ES-I3 (cell line): Measurements from ENCODE around the gene KLHL3.

Experiments used
- H3K36me3 ChIP-seq: 2 replicates; pipeline ENCODE4 v1.6.1; 2013; ENCODE audit warnings: mild to moderate bottlenecking, low read length, control low read depth, moderate library complexity; ENCODE audit not compliant: insufficient read depth
- H3K4me1 ChIP-seq: 2 replicates; pipeline ENCODE4 v1.6.1; 2013; ENCODE audit warnings: mild to moderate bottlenecking, control low read depth, low read length; ENCODE audit not compliant: insufficient read depth
- H3K9ac ChIP-seq: 2 replicates; pipeline ENCODE4 v1.6.1; 2013; ENCODE audit warnings: low read depth, mild to moderate bottlenecking, low read length, moderate library complexity
- H3K9me3 ChIP-seq: 2 replicates; pipeline ENCODE4 v1.6.1; 2013; ENCODE audit warnings: mild to moderate bottlenecking, low read length, moderate library complexity; ENCODE audit not compliant: control insufficient read depth, insufficient read depth

Gene KLHL3

GRCh38 chr5:137753691-137754187, 17.9 kb upstream of the KLHL3 start:
- Histone ChIP-seq H3K4me1 (peaks cover 7% of the 10 kb centered on the region), H3K36me3 (0 out of 2 replicates have a peak, but pooled peaks cover 3% of the 10 kb centered on the region), H3K9ac (peak overlapping the region; percentile 92), H3K9me3 (no peaks in the 10 kb centered on the region)

GRCh38 chr5:137752905-137753690, 17.2 kb upstream of the KLHL3 start:
- 0 out of 2 replicates have a peak, but pooled peaks cover 3% of the 10 kb centered on the region for H3K36me3 ChIP-seq
- H3K4me1 ChIP-seq, result peaks cover 7% of the 10 kb centered on the region
- H3K9me3 ChIP-seq, result no peaks in the 10 kb centered on the region
- peak overlapping the region; percentile 92 for H3K9ac ChIP-seq

- peaks cover 7% of the 10 kb centered on the region for H3K4me1 ChIP-seq
- H3K36me3 ChIP-seq, result 0 out of 2 replicates have a peak, but pooled peaks cover 3% of the 10 kb centered on the region
- H3K9ac ChIP-seq, result peak overlapping the region; percentile 92
- no peaks in the 10 kb centered on the region for H3K9me3 ChIP-seq
Observed at GRCh38 chr5:137751869-137752491, 16.1 kb upstream of the KLHL3 start.

- Histone ChIP-seq H3K4me1 (peaks cover 7% of the 10 kb centered on the region), H3K9ac (no peak overlapping the region), H3K36me3 (0 out of 2 replicates have a peak, but pooled peaks cover 3% of the 10 kb centered on the region), H3K9me3 (no peaks in the 10 kb centered on the region)
Observed at GRCh38 chr5:137750436-137750835, 14.5 kb upstream of the KLHL3 start.

- Histone ChIP-seq H3K4me1 (peaks cover 7% of the 10 kb centered on the region), H3K36me3 (0 out of 2 replicates have a peak, but pooled peaks cover 3% of the 10 kb centered on the region), H3K9ac (no peak overlapping the region), H3K9me3 (no peaks in the 10 kb centered on the region)
Observed at GRCh38 chr5:137747848-137748247, 12.0 kb upstream of the KLHL3 start.

GRCh38 chr5:137743031-137743640, 7.2 kb upstream of the KLHL3 start:
- Histone ChIP-seq H3K9ac (no peak overlapping the region), H3K4me1 (no peaks in the 10 kb centered on the region; the same call in 1 of the 2 replicates), H3K36me3 (no peaks in the 10 kb centered on the region), H3K9me3 (no peaks in the 10 kb centered on the region)

- no peaks in the 10 kb centered on the region for H3K36me3 ChIP-seq
- H3K9me3 ChIP-seq, result no peaks in the 10 kb centered on the region
- H3K9ac ChIP-seq, result no peak overlapping the region
- no peaks in the 10 kb centered on the region; the same call in 1 of the 2 replicates for H3K4me1 ChIP-seq
Observed at GRCh38 chr5:137741718-137742117, 5.8 kb upstream of the KLHL3 start.

GRCh38 chr5:137739737-137740136, 3.8 kb upstream of the KLHL3 start:
- Histone ChIP-seq H3K9me3 (no peaks in the 10 kb centered on the region), H3K36me3 (no peaks in the 10 kb centered on the region), H3K9ac (no peak overlapping the region), H3K4me1 (peaks cover 5% of the 10 kb centered on the region)

GRCh38 chr5:137738947-137739346, 3.1 kb upstream of the KLHL3 start:
- no peaks in the 10 kb centered on the region for H3K36me3 ChIP-seq
- H3K9ac ChIP-seq, result no peak overlapping the region
- peaks cover 13% of the 10 kb centered on the region for H3K4me1 ChIP-seq
- H3K9me3 ChIP-seq, result no peaks in the 10 kb centered on the region

GRCh38 chr5:137737349-137738131, 1.7 kb upstream of the KLHL3 start:
- Histone ChIP-seq H3K4me1 (peaks cover 15% of the 10 kb centered on the region), H3K9ac (no peak overlapping the region), H3K36me3 (no peaks in the 10 kb centered on the region), H3K9me3 (no peaks in the 10 kb centered on the region)

- peaks cover 15% of the 10 kb centered on the region for H3K4me1 ChIP-seq
- H3K9me3 ChIP-seq, result no peaks in the 10 kb centered on the region
- no peaks in the 10 kb centered on the region for H3K36me3 ChIP-seq
- H3K9ac ChIP-seq, result no peak overlapping the region
Observed at GRCh38 chr5:137736496-137736895, 607 bp upstream of the KLHL3 start.

- Histone ChIP-seq H3K9me3 (no peaks in the 10 kb centered on the region), H3K36me3 (no peaks in the 10 kb centered on the region), H3K9ac (peak overlapping the region; percentile 59), H3K4me1 (peaks cover 15% of the 10 kb centered on the region)
Observed at GRCh38 chr5:137734962-137735554, 831 bp downstream of the KLHL3 start.

- Histone ChIP-seq H3K36me3 (no peaks in the 10 kb centered on the region), H3K4me1 (peaks cover 15% of the 10 kb centered on the region), H3K9ac (peak overlapping the region; percentile 59; the same call in 1 of the 2 replicates), H3K9me3 (no peaks in the 10 kb centered on the region)
Observed at GRCh38 chr5:137734331-137734730, 1.6 kb downstream of the KLHL3 start.
